HG03025 (cell line): Measurements from ENCODE around the gene TTLL7.
A peak's percentile ranks its signal among the peaks of the same experiment; 100 is the strongest.

Experiments used
- ATAC-seq: cut with Tn5 transposase; IDR thresholded peaks from one replicate; pipeline ENCODE4 v1.9.1; 2021; ENCODE audit warnings: mild to moderate bottlenecking, moderate library complexity; ENCODE audit not compliant: unreplicated experiment, low FRiP score

Gene TTLL7

GRCh38 chr1:83887483-83887882 lies 111.4 kb downstream of the TTLL7 start:
- ATAC-seq = no peak

GRCh38 chr1:83883979-83884378 lies 115.0 kb downstream of the TTLL7 start:
- ATAC-seq = no peak

- ATAC-seq = no peak
Observed at GRCh38 chr1:83882906-83883305, 116.0 kb downstream of the TTLL7 start.

- ATAC-seq = no peak
Observed at GRCh38 chr1:83872515-83872914, 126.4 kb downstream of the TTLL7 start.

- ATAC-seq = no peak
Observed at GRCh38 chr1:83864991-83865390, 133.9 kb downstream of the TTLL7 start.

- ATAC-seq = peak; percentile 91
Observed at GRCh38 chr1:83860490-83861221, 138.3 kb downstream of the TTLL7 start.

GRCh38 chr1:83857716-83858115 lies 141.2 kb downstream of the TTLL7 start:
- no peak for ATAC-seq

GRCh38 chr1:83857103-83857502 lies 141.8 kb downstream of the TTLL7 start:
- no peak for ATAC-seq

- ATAC-seq = no peak
Observed at GRCh38 chr1:83856381-83856780, 142.6 kb downstream of the TTLL7 start.

- ATAC-seq = no peak
Observed at GRCh38 chr1:83854456-83854855, 144.5 kb downstream of the TTLL7 start.

- no peak for ATAC-seq
Observed at GRCh38 chr1:83850834-83851233, 148.1 kb downstream of the TTLL7 start.

- ATAC-seq = peak; percentile 81
Observed at GRCh38 chr1:83849191-83850061, 149.5 kb downstream of the TTLL7 start.

GRCh38 chr1:83846138-83846537 lies 152.8 kb downstream of the TTLL7 start:
- no peak for ATAC-seq

- ATAC-seq = no peak
Observed at GRCh38 chr1:83845437-83846071, 153.4 kb downstream of the TTLL7 start.

- ATAC-seq = no peak
Observed at GRCh38 chr1:83844546-83844945, 154.4 kb downstream of the TTLL7 start.

GRCh38 chr1:83839566-83840173 lies 159.3 kb downstream of the TTLL7 start:
- ATAC-seq = no peak

- ATAC-seq = no peak
Observed at GRCh38 chr1:83838573-83838972, 160.4 kb downstream of the TTLL7 start.

GRCh38 chr1:83836543-83836942 lies 162.4 kb downstream of the TTLL7 start:
- ATAC-seq = no peak

GRCh38 chr1:83834621-83835264 lies 164.2 kb downstream of the TTLL7 start:
- no peak for ATAC-seq

GRCh38 chr1:83832194-83832593 lies 166.7 kb downstream of the TTLL7 start:
- no peak for ATAC-seq
